ENCODE results near the gene AGAP1.

- no peak for TF ChIP-seq CTCF (IDR thresholded peaks at IDR 0.05)
- TF ChIP-seq POLR2A (IDR thresholded peaks at IDR 0.05) = no peak
These were observed 157.8 kb downstream of the AGAP1 start for GRCh38 chr2:235651643-235652042.
